HEK293 (cell line): ENCODE results near the gene FAM171A2.

Source experiments
- CTCF ChIA-PET: fragments of 350-600 bp; formaldehyde crosslinking; extraction: SDS; loops from one replicate; lab custom pipeline; 2021; ENCODE audit warnings: antibody characterized with exemption; lab: Yijun Ruan, JAX
- POLR2A ChIA-PET: fragments of 300-600 bp; formaldehyde crosslinking; extraction: SDS; loops from one replicate; lab custom pipeline; 2020; ENCODE audit warnings: antibody characterized with exemption, inconsistent platforms; lab: Yijun Ruan, JAX
- H3K27ac ChIP-seq: fragments of 200-500 bp; sonication (Bioruptor generic); 2 replicates; pipeline ENCODE4 v1.5.1; 2014; ENCODE audit warnings: low read depth, low read length, control low read depth, inconsistent platforms; ENCODE audit errors: extremely low read depth
- H3K36me3 ChIP-seq, 2 experiments: fragments of 200-500 bp in 1 of 2; sonication (Bioruptor generic) in 1 of 2; 1 replicate in 1 of 2; 2 replicates in 1 of 2; pipeline ENCODE4 v1.5.1; 2014 to 2017; ENCODE audit warnings: inconsistent platforms in 2 of 2, low read length in 2 of 2; ENCODE audit not compliant: control insufficient read depth in 2 of 2, insufficient read depth in 1 of 2
- H3K4me1 ChIP-seq: fragments of 200-500 bp; sonication (Bioruptor generic); 2 replicates; pipeline ENCODE4 v1.5.1; 2014; ENCODE audit warnings: mild to moderate bottlenecking, low read length, inconsistent platforms; ENCODE audit not compliant: control insufficient read depth, insufficient read depth
- H3K4me3 ChIP-seq: 2 replicates; pipeline ENCODE4 v1.5.1; 2011; ENCODE audit warnings: low read depth, mild to moderate bottlenecking, control low read depth, low read length, moderate library complexity
- H3K9me3 ChIP-seq: fragments of 200-500 bp; sonication (Bioruptor generic); 2 replicates; pipeline ENCODE4 v1.5.1; 2014; ENCODE audit warnings: low read depth, low read length, inconsistent platforms; ENCODE audit not compliant: control insufficient read depth, insufficient read depth
- GLI2 ChIP-seq: fragments of 450-650 bp; formaldehyde crosslinking; IDR thresholded peaks from 2 replicates; pipeline ENCODE4; 2017; ENCODE audit warnings: missing biosample characterization, missing genetic modification characterization, low read depth, borderline replicate concordance
- REPIN1 ChIP-seq: fragments of 450-650 bp; formaldehyde crosslinking; IDR thresholded peaks from 2 replicates; pipeline ENCODE4 v1.5.1; 2017; ENCODE audit warnings: missing biosample characterization, missing genetic modification characterization, low read depth
- ZBTB21 ChIP-seq: fragments of 450-650 bp; formaldehyde crosslinking; IDR thresholded peaks from 2 replicates; pipeline ENCODE4 v1.5.1; 2017; ENCODE audit warnings: missing biosample characterization, missing genetic modification characterization
- ZFP41 ChIP-seq: fragments of 450-650 bp; formaldehyde crosslinking; IDR thresholded peaks from 2 replicates; pipeline ENCODE4 v1.5.1; 2016; ENCODE audit warnings: missing biosample characterization, missing genetic modification characterization, borderline replicate concordance
- ZIC2 ChIP-seq: fragments of 450-650 bp; formaldehyde crosslinking; IDR thresholded peaks from 2 replicates; pipeline ENCODE4 v1.5.1; 2016; ENCODE audit warnings: missing biosample characterization, missing genetic modification characterization
- ZNF391 ChIP-seq: fragments of 450-650 bp; formaldehyde crosslinking; IDR thresholded peaks from 2 replicates; pipeline ENCODE4 v1.5.1; 2016; ENCODE audit warnings: low read depth, missing biosample characterization, missing genetic modification characterization, borderline replicate concordance
- ZNF664 ChIP-seq: fragments of 450-650 bp; formaldehyde crosslinking; IDR thresholded peaks from 2 replicates; pipeline ENCODE4 v1.5.1; 2016; ENCODE audit warnings: missing biosample characterization, missing genetic modification characterization
- ZNF76 ChIP-seq: fragments of 450-650 bp; formaldehyde crosslinking; IDR thresholded peaks from 2 replicates; pipeline ENCODE4; 2016; ENCODE audit warnings: low read depth, missing biosample characterization, missing genetic modification characterization, borderline replicate concordance
- ZNF768 ChIP-seq: fragments of 450-650 bp; formaldehyde crosslinking; IDR thresholded peaks from 2 replicates; pipeline ENCODE4 v1.5.1; 2018; ENCODE audit warnings: missing biosample characterization, mild to moderate bottlenecking, missing genetic modification characterization
- ZNF792 ChIP-seq: fragments of 450-650 bp; formaldehyde crosslinking; IDR thresholded peaks from 2 replicates; pipeline ENCODE4 v1.5.1; 2016; ENCODE audit warnings: missing biosample characterization, missing genetic modification characterization
- TF ChIP-seq, protein P1 (sequence below): fragments of 450-650 bp; formaldehyde crosslinking; conservative IDR thresholded peaks from 2 replicates; pipeline ENCODE4 v1.5.1; 2016; ENCODE audit warnings: low read depth, missing biosample characterization, missing genetic modification characterization
- TF ChIP-seq, protein P2 (sequence below): fragments of 450-650 bp; formaldehyde crosslinking; IDR thresholded peaks from 2 replicates; pipeline ENCODE4 v1.5.1; 2017; ENCODE audit warnings: missing biosample characterization, missing genetic modification characterization
- TF ChIP-seq, protein P3 (sequence below): sonication (generic); formaldehyde crosslinking; IDR thresholded peaks from 2 replicates; pipeline ENCODE4 v1.8.1; 2022; ENCODE audit warnings: mild to moderate bottlenecking, moderate library complexity, missing genetic modification reagents
- TF ChIP-seq, protein P4 (sequence below): fragments of 450-650 bp; formaldehyde crosslinking; IDR thresholded peaks from 2 replicates; pipeline ENCODE4 v1.5.1; 2016; ENCODE audit warnings: missing biosample characterization, missing genetic modification characterization, low read depth

The FAM171A2 gene

DNA sequence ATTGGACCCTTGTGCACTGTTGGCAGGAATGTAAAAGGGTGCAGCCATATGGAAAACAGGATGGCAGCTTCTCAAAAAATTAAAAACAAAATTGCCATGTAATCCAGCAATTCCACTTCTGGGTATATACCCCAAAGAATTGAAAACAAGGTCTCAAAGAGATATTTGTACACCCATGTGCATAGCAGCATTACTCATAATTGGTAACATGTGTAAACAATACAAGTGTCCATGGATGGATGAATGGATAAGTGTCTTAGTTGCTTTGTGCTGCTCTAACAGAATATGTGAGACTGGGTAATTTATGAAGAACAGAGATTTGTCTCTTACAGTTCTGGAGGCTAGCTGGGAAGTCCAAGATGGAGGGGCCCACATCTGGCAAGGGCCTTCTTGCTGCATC, 59.0 kb downstream of the FAM171A2 start:
- CTCF ChIA-PET, result interaction anchor here (0.6 to 1.0 kb wide), 4 partner anchors 12 to 86 kb away, joined by 3 read pairs; no protein-coding TSS in a partner anchor
- TF ChIP-seq, protein P1, sequence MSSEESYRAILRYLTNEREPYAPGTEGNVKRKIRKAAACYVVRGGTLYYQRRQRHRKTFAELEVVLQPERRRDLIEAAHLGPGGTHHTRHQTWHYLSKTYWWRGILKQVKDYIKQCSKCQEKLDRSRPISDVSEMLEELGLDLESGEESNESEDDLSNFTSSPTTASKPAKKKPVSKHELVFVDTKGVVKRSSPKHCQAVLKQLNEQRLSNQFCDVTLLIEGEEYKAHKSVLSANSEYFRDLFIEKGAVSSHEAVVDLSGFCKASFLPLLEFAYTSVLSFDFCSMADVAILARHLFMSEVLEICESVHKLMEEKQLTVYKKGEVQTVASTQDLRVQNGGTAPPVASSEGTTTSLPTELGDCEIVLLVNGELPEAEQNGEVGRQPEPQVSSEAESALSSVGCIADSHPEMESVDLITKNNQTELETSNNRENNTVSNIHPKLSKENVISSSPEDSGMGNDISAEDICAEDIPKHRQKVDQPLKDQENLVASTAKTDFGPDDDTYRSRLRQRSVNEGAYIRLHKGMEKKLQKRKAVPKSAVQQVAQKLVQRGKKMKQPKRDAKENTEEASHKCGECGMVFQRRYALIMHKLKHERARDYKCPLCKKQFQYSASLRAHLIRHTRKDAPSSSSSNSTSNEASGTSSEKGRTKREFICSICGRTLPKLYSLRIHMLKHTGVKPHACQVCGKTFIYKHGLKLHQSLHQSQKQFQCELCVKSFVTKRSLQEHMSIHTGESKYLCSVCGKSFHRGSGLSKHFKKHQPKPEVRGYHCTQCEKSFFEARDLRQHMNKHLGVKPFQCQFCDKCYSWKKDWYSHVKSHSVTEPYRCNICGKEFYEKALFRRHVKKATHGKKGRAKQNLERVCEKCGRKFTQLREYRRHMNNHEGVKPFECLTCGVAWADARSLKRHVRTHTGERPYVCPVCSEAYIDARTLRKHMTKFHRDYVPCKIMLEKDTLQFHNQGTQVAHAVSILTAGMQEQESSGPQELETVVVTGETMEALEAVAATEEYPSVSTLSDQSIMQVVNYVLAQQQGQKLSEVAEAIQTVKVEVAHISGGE (tag by site-specific recombination), result no peak
- TF ChIP-seq ZNF768 (tag by site-specific recombination) (no peak), ZBTB21 (no peak), ZNF76 (tag by site-specific recombination) (no peak), ZNF664 (no peak), GLI2 (tag by site-specific recombination) (no peak), ZNF391 (tag by site-specific recombination) (no peak), ZFP41 (tag by site-specific recombination) (no peak), REPIN1 (tag by site-specific recombination) (no peak), ZNF792 (no peak), ZIC2 (tag by site-specific recombination) (no peak)
- TF ChIP-seq, protein P2, sequence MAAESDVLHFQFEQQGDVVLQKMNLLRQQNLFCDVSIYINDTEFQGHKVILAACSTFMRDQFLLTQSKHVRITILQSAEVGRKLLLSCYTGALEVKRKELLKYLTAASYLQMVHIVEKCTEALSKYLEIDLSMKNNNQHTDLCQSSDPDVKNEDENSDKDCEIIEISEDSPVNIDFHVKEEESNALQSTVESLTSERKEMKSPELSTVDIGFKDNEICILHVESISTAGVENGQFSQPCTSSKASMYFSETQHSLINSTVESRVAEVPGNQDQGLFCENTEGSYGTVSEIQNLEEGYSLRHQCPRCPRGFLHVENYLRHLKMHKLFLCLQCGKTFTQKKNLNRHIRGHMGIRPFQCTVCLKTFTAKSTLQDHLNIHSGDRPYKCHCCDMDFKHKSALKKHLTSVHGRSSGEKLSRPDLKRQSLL (tag by site-specific recombination), result no peak
- TF ChIP-seq, protein P3, sequence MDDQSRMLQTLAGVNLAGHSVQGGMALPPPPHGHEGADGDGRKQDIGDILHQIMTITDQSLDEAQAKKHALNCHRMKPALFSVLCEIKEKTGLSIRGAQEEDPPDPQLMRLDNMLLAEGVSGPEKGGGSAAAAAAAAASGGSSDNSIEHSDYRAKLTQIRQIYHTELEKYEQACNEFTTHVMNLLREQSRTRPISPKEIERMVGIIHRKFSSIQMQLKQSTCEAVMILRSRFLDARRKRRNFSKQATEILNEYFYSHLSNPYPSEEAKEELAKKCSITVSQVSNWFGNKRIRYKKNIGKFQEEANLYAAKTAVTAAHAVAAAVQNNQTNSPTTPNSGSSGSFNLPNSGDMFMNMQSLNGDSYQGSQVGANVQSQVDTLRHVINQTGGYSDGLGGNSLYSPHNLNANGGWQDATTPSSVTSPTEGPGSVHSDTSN (CRISPR knock-in tag), result no peak
- TF ChIP-seq, protein P4, sequence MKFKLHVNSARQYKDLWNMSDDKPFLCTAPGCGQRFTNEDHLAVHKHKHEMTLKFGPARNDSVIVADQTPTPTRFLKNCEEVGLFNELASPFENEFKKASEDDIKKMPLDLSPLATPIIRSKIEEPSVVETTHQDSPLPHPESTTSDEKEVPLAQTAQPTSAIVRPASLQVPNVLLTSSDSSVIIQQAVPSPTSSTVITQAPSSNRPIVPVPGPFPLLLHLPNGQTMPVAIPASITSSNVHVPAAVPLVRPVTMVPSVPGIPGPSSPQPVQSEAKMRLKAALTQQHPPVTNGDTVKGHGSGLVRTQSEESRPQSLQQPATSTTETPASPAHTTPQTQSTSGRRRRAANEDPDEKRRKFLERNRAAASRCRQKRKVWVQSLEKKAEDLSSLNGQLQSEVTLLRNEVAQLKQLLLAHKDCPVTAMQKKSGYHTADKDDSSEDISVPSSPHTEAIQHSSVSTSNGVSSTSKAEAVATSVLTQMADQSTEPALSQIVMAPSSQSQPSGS (tag by site-specific recombination), result no peak

More for the DNA sequence above, 59.0 kb downstream of the FAM171A2 start:
- POLR2A ChIA-PET, result interaction anchor here (0.6 to 1.0 kb wide), 2 partner anchors 19 to 410 kb away, joined by 3 read pairs; no protein-coding TSS in a partner anchor
- no peak overlapping the region for H3K27ac ChIP-seq
- H3K4me1 ChIP-seq, result peaks cover 3% of the 10 kb centered on the region; the same call in 1 of the 2 replicates
- no peaks in the 10 kb centered on the region for H3K9me3 ChIP-seq
- no peaks in the 10 kb centered on the region for H3K36me3 ChIP-seq
- H3K4me3 ChIP-seq, result no peak overlapping the region
